Neuron (in vitro differentiated cells): ENCODE measurements around the gene TRPV4.
A peak's percentile ranks its signal among the peaks of the same experiment; 100 is the strongest.

Source experiments
- H2AFZ ChIP-seq: one replicate; pipeline ENCODE4 v1.6.1; 2013; ENCODE audit warnings: low read depth, mild to moderate bottlenecking, inconsistent platforms, low read length, moderate library complexity
- H3K27me3 ChIP-seq: one replicate; pipeline ENCODE4 v1.6.1; 2013; ENCODE audit warnings: low read length; ENCODE audit not compliant: insufficient read depth
- H3K36me3 ChIP-seq: one replicate; pipeline ENCODE4 v1.6.1; 2013; ENCODE audit warnings: low read length; ENCODE audit not compliant: insufficient read depth
- H3K4me1 ChIP-seq: one replicate; pipeline ENCODE4 v1.6.1; 2013; ENCODE audit warnings: low read length; ENCODE audit not compliant: insufficient read depth
- H3K4me3 ChIP-seq: 2 replicates; pipeline ENCODE4 v1.5.1; 2013; ENCODE audit warnings: mild to moderate bottlenecking, low read length, moderate library complexity
- H3K9me3 ChIP-seq: one replicate; pipeline ENCODE4 v1.6.1; 2013; ENCODE audit warnings: low read length

The TRPV4 gene

DNA sequence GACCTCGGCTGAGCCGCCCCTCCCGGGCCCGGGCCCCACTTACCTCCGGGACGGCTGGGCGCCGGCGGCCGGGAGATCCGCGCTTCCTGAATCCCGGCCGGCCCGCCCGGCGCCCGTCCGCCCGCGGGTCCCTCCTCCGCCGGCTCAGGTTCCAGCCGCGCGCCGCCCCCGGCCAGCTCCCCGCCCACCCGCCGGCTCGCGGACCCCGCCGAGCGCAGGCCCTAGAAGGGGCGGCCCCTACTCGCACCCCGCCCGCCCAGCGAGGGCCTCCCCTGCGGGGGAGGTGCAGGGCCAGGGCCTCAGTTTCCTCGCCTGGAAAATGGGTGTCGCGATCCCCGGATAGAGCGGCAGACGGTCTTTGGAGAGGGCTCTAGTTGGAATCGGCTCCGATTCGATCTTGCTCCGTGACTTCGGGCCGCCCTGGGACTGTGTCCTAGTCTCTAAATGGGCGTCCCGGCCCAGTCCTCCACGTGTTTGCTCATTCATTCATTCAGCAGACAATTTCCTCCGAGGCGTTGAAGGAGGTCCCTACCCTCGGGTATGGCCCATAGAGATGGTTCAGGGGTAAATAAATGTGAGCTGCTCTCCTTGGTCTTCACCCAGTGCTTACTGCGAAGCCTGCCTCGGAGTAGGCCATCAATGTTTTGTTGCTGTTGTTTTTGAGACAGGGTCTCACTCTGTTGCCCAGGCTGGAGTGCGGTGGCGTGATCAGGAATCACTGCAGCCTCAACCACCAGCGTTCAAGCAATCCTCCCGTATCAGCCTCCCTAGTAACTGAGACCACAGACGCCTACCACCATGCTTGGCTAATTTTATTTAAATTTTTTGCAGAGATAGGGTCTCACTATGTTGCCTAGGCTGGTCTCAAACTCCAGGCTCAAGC, at the start of gene TRPV4:
TRPV4 (minus strand) TSS at position 92 of the 883 bp plus-strand sequence. CDS start 18,602 bp downstream, outside the sequence.
- Histone ChIP-seq H2AFZ (no peak within 1 kb of the TSS), H3K4me3 (no peak within 1 kb of the TSS), H3K4me1 (no peaks in the 10 kb centered on the region), H3K27me3 (peaks cover 38% of the 10 kb centered on the region), H3K36me3 (no peaks in the 10 kb centered on the region), H3K9me3 (no peaks in the 10 kb centered on the region)

DNA sequence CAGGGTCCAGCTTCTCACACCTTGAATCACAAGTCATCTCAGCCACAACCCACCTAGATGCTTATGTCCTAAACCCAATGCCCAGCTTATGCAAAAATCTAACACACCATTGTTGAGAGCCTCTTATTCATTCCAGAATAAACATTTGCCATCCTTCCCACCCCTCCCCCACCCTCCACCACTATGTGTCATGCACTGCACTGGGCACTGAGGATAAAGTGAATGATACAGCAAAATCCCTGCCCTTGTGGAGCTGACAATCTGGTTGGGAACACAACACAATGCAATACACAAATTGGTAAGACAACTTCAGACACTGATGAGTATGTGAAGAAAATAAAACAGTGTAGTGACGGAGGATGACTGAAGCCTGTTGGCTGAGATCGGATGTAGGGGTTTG, 48.6 kb upstream of the TRPV4 start:
- no peak overlapping the region for H2AFZ ChIP-seq
- H3K27me3 ChIP-seq: no peaks in the 10 kb centered on the region
- no peaks in the 10 kb centered on the region for H3K36me3 ChIP-seq

DNA sequence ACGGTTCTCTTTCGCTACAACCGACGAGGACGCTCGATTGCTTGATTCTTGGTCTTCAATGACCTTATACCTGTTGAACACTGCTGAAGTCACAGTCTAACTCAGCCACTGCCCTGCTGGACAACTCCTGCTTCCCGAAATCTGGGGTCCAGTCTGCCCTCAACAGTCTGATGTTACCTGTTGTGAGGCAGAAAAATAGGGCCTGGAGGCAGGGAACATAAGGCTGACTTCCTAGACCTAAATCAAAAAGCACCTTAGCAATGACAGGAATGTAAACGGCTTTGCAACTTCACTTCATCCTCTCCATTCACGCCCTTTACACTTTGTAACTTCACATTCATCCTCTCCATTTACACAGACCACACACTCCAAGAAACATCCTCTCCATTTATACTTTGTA, 47.7 kb upstream of the TRPV4 start:
- H3K9me3 ChIP-seq: no peaks in the 10 kb centered on the region
- H3K4me1 ChIP-seq: peaks cover 14% of the 10 kb centered on the region
- H3K36me3 ChIP-seq: no peaks in the 10 kb centered on the region
- H3K27me3 ChIP-seq: no peaks in the 10 kb centered on the region
- H2AFZ ChIP-seq: peak overlapping the region; percentile 60
- peak overlapping the region; percentile 80 for H3K4me3 ChIP-seq

More for the DNA sequence above, 48.6 kb upstream of the TRPV4 start:
- Histone ChIP-seq H3K4me1 (peaks cover 14% of the 10 kb centered on the region), H3K9me3 (no peaks in the 10 kb centered on the region), H3K4me3 (no peak overlapping the region)

DNA sequence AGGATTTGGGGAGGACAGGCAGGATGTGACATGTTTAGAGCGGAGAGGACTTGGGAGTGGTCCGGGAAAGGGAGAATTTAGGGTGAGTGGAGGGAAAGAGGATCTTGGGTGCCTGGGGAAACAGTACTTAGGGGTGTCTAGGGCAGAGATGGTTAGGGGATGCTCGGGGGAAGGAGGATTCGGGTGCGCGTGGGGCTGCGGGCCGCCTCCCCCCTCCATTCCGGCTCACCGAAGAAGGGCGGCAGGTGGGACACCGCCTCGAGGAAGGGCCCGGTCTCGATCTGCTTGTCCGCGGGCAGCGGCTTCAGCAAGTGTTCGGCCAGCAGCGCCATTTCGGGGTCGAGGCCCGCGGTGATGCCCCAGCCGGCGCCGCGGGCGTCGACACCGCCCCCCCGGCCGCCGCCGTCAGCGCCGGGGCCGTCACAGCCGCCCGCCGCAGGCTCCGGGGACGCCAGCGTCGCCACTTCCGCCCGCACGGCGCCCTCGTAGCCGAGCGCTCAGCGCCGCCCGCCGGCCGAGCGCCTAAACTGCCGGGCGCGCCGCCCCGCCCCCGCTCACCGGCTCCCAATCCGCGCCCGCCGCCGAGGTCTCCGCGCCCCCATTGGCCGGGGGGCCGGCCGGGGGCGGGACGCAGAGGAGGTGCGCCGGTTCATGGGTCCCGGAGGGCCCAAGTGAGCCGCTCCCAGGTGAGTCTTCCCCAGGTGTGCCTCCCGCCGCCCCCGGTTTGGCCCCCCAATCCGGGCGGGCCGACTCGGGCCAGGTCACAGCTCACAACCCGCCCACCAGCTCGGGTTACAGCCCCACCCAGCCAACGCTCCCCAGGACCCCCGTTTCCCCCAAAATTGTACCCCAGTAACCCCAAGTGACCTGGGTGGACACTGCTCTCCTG, 47.1 kb upstream of the TRPV4 start, which contains the start of gene GLTP:
GLTP (minus strand) TSS at position 499 of the 889 bp plus-strand sequence; CDS start at position 332, 167 bp downstream.
- H3K27me3 ChIP-seq: no peaks in the 10 kb centered on the region
- peak within 1 kb of the TSS; percentile 60 for H2AFZ ChIP-seq
- H3K4me1 ChIP-seq: peaks cover 14% of the 10 kb centered on the region
- H3K36me3 ChIP-seq: no peaks in the 10 kb centered on the region
- H3K9me3 ChIP-seq: no peaks in the 10 kb centered on the region
- H3K4me3 ChIP-seq: peak within 1 kb of the TSS; percentile 80

DNA sequence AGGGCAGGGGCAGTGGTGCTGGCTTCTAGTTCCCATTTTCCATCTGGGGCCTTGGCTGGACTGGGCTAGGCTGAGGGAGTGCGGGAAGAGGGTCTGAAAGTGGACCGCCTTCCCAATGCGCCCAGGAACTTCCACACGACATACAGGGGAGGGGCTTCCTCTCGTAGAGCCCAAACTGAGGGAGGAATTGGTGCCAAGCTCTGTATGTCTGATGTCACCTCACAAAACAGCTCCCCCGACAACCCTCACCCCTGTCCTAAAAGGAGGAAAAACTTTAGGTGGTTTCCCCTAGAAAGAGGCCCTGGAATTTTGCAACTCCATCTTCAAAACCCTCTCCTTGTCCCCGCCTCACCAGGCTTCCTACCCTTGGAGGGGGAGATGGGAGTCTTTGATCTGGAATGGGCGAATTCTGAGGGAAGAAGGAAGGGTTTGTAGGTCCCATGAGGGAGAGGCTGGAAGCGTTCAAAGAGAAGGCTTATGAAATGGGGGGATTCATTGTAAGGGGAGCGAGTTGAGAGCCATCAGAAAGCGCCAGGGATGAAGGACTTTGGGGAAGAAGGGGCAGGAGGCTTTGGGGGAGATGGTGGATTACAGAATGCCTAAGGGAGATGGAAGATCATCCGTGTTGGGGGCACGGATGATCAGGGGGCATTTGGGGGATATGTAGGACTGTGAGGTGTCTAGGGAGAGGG, 46.3 kb upstream of the TRPV4 start:
- Histone ChIP-seq H3K36me3 (no peaks in the 10 kb centered on the region), H3K27me3 (no peaks in the 10 kb centered on the region), H3K9me3 (no peaks in the 10 kb centered on the region), H2AFZ (peak overlapping the region; percentile 1), H3K4me1 (peaks cover 14% of the 10 kb centered on the region), H3K4me3 (peak overlapping the region; percentile 80)

- Histone ChIP-seq H2AFZ (no peak overlapping the region), H3K27me3 (no peaks in the 10 kb centered on the region), H3K36me3 (no peaks in the 10 kb centered on the region), H3K4me3 (peak overlapping the region; percentile 80), H3K9me3 (no peaks in the 10 kb centered on the region), H3K4me1 (peaks cover 14% of the 10 kb centered on the region)
Observed at GRCh38 chr12:109878749-109879148, 45.6 kb upstream of the TRPV4 start.

DNA sequence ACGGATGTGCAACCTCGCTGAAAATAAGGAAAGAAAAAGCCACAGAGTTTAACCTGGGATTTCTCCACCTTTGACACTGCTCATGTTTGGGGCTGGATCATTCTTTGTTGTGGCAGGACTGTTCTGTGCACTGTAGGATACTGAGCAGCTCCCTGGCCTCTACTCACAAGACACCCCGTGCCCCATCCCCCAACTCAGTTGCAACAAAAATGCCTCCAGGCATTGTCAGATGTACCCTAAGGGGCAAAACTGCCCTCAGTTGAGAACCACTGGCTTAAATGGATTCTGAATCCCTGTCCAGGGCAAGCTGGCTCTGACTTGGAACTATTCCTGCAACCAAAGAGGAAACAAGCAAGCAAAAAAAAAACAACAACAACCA, 45.0 kb upstream of the TRPV4 start:
- Histone ChIP-seq H3K4me1 (peaks cover 14% of the 10 kb centered on the region), H3K27me3 (no peaks in the 10 kb centered on the region), H3K36me3 (no peaks in the 10 kb centered on the region), H3K9me3 (no peaks in the 10 kb centered on the region), H3K4me3 (no peak overlapping the region), H2AFZ (no peak overlapping the region)

- no peaks in the 10 kb centered on the region for H3K27me3 ChIP-seq
- H3K36me3 ChIP-seq: no peaks in the 10 kb centered on the region
- H3K9me3 ChIP-seq: no peaks in the 10 kb centered on the region
- H3K4me1 ChIP-seq: peaks cover 14% of the 10 kb centered on the region
- no peak overlapping the region for H2AFZ ChIP-seq
- H3K4me3 ChIP-seq: no peak overlapping the region
Observed at GRCh38 chr12:109877504-109878246, 44.5 kb upstream of the TRPV4 start.

GRCh38 chr12:109876406-109876805, 43.2 kb upstream of the TRPV4 start:
- Histone ChIP-seq H3K9me3 (no peaks in the 10 kb centered on the region), H2AFZ (no peak overlapping the region), H3K4me1 (peaks cover 14% of the 10 kb centered on the region), H3K4me3 (no peak overlapping the region), H3K36me3 (no peaks in the 10 kb centered on the region), H3K27me3 (no peaks in the 10 kb centered on the region)

- no peaks in the 10 kb centered on the region for H3K9me3 ChIP-seq
- no peak overlapping the region for H2AFZ ChIP-seq
- no peaks in the 10 kb centered on the region for H3K36me3 ChIP-seq
- H3K4me1 ChIP-seq: peaks cover 9% of the 10 kb centered on the region
- no peaks in the 10 kb centered on the region for H3K27me3 ChIP-seq
- H3K4me3 ChIP-seq: no peak overlapping the region
Observed at GRCh38 chr12:109875572-109876131, 42.5 kb upstream of the TRPV4 start.

DNA sequence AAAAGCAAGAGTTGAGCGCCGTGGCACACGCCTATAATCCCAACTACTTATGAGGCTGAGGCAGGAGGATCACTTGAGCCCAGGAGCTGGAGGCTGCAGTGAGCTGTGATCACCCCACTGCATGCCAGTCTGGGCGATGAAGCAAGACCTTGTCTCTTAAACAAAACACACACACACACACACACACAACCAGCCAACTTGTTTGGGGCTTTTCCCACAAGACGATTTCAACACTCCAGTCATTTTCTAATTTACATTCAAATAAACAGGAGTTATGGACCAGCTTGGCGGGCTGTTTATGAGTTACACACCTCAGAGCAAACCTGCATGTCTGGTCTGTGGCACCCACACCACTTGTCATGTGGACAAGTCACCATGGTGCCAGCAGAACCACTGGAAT, 40.5 kb upstream of the TRPV4 start:
- Histone ChIP-seq H3K27me3 (no peaks in the 10 kb centered on the region), H3K9me3 (no peaks in the 10 kb centered on the region), H3K4me1 (no peaks in the 10 kb centered on the region), H2AFZ (no peak overlapping the region), H3K4me3 (no peak overlapping the region), H3K36me3 (no peaks in the 10 kb centered on the region)
